Measurements from ENCODE around the gene SH2D7. TPM values are rescaled to one million over a fixed set of nuclear protein-coding genes. Genes with fewer than 3 reads are reported as not detected.

Gene SH2D7
- total and polyA plus RNA-seq, 5 donors, result 0.02 TPM; not detected in 4

DNA sequence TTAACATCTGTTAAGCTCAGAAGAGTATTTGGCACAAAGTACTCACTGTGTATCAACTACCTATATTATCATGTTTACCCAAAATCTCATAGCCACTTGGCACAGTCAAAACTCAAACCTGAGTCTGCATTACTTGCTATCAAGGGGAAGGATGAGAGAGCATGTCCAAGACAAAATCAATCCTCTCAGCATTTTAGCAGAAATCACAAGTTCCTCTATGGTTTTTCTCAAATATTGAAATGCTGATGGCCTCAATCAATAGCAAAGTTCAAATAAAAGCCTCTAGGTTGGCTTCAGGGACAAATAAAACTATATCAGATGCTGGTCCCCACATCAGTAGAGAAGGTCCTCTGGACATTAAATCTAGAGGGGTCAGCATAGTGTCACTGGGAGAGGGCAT lies 29.1 kb upstream of the SH2D7 start:
- Histone ChIP-seq H3K27me3 (ENCODE audit: control insufficient read depth, insufficient read depth) (no peaks in the 10 kb centered on the region), H3K27ac (ENCODE audit: low read length) (peak overlapping the region; percentile 57), H3K4me3 (ENCODE audit: low read length) (no peak overlapping the region), H3K9me3 (ENCODE audit: control insufficient read depth, low read length) (no peaks in the 10 kb centered on the region), H3K4me1 (ENCODE audit: control insufficient read depth, insufficient read depth, low read length) (peaks cover 24% of the 10 kb centered on the region)
- ATAC-seq (no peak), DNase-seq (no peak)
- intact Hi-C loops (cut with DNase I), result no loop called here

DNA sequence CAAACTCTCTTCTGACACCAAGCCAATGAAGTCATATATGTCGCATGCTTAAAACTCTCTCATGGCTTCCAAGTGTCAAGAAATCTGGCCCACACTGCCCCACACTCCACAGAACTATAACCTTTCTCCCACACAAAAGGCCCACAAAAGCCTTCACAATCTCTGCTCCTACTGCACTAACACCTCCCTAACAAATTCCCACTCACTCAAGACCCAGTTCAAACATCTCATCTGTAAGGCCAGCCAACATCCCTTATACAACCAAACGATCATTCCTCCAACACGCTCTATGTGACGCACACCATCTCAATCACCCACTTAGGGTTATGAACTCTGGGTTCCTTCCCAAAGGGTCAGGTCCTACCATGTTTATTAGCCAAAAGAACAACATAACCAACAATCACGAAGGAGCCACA lies 28.4 kb upstream of the SH2D7 start:
- no peak for DNase-seq
- Histone ChIP-seq H3K4me3 (ENCODE audit: low read length) (no peak overlapping the region), H3K9me3 (ENCODE audit: control insufficient read depth, low read length) (no peaks in the 10 kb centered on the region), H3K27ac (ENCODE audit: low read length) (peak overlapping the region; percentile 57), H3K4me1 (ENCODE audit: control insufficient read depth, insufficient read depth, low read length) (peaks cover 30% of the 10 kb centered on the region), H3K27me3 (ENCODE audit: control insufficient read depth, insufficient read depth) (no peaks in the 10 kb centered on the region)
- ATAC-seq, result peak in 1 of 2 donors; percentile 6
- intact Hi-C loops (cut with DNase I), result no loop called here
- WGBS, result 59% methylated on average over 5 of the region's 5 CpGs

DNA sequence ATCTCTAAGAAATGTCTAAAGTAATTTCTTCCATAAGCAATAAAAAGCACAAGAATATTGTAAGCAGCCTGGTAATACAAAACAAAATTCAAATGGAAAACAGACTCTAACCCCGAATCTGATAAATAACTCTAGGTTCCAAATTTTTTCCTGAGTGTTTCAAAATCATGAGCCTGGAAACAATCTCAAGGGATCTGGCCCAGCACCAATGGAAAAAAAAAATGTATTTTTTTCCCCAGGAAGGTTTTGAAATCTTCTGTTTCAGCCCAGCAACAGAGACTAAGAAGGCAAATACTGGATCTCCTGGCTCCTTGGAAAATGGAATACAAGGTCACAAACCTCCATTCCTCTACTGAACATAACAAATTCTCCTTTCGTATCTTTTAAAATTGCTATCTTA lies 27.8 kb upstream of the SH2D7 start:
- 44% methylated on average over 2 of the region's 2 CpGs for WGBS
- no peak overlapping the region for H3K4me3 ChIP-seq (ENCODE audit: low read length)

DNA sequence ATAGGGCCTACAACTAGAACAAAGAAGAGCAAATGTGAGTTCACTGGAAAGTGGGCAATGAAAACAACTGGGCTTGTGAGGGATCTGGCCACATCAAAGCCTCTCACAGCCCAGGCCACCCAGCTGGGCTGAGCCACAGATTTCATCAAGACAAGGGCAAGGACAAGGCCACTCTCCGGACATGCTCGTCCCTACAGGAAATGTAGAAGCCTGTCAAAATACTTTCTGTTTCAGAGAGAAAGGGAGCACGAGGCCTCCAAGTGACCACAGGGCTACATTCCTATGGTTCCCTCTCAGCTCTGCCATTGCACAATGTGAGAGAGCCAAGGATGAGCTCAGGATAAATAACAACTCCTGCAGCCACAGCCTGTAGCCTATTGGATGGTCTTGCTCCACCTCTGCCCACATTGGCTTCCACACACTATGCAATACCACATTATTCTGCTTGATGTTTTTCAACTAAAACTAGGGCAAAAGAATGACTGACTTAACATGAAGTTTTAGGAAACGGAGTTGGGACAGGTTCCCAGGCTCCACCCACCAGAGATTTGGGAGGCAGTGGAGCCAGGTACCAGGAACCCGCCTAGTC lies 27.0 kb upstream of the SH2D7 start:
- DNase-seq (peak; percentile 63 to 87 (median 72)), ATAC-seq (peak; percentile 89)
- no peak overlapping the region for H3K4me3 ChIP-seq (ENCODE audit: low read length)
- peak overlapping the region; percentile 98 for H3K27ac ChIP-seq (ENCODE audit: low read length)
- peaks cover 34% of the 10 kb centered on the region for H3K4me1 ChIP-seq (ENCODE audit: control insufficient read depth, insufficient read depth, low read length)
- WGBS, result 36% methylated on average over 5 of the region's 5 CpGs
- no peaks in the 10 kb centered on the region for H3K9me3 ChIP-seq (ENCODE audit: control insufficient read depth, low read length)
- no peaks in the 10 kb centered on the region for H3K27me3 ChIP-seq (ENCODE audit: control insufficient read depth, insufficient read depth)
- intact Hi-C loops (cut with DNase I), result no loop called here

More for the DNA sequence above, 27.8 kb upstream of the SH2D7 start:
- no peaks in the 10 kb centered on the region for H3K9me3 ChIP-seq (ENCODE audit: control insufficient read depth, low read length)
- H3K27me3 ChIP-seq (ENCODE audit: control insufficient read depth, insufficient read depth), result no peaks in the 10 kb centered on the region
- no peak overlapping the region for H3K27ac ChIP-seq (ENCODE audit: low read length)
- DNase-seq, result no peak
- ATAC-seq, result peak; percentile 39
- intact Hi-C loops (cut with DNase I), result no loop called here
- peaks cover 31% of the 10 kb centered on the region for H3K4me1 ChIP-seq (ENCODE audit: control insufficient read depth, insufficient read depth, low read length)

DNA sequence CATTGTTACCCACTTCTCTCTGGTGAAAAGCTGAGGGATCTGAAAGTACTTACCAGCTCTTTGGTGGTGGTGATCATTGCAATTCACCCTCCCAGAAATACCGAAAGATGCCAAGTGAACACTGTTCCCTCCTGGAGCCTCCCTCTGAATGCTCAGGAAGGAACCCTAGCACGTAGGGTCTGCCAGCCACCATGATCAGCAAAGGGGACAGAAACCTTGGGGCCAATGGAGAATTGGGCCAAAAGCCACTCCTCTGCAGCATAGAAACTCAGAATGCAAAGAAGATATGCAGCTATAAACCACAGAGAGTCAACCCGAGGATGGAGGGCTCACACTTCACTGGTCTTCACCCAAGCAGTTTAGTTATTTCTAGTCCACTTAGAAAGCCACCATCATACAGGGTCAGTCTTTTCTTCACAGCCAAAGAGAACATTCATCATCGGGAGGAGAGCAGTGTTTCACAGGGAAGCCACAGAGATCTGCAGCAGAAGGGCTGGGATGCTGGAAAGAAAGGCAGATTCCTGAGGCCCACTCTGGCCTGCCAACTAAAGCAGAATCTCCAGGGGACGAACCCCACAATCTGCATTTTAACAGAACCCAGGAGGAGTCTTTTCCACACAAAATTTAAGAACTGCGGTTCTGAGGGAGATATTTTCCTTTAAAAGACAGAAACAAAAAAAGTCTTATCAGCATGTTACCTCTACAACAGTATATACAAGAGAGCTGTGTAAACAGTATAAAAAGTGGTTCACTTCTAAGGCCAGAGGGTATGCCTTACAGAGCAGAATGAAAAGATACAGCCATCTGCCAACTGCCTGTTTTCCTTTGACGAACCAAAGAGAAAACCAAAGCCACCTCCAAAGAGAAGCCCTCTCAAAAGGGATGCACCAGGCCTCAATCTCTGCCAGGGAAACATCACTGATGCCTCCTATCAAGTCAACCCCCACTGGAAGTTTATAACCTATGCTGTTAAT lies 26.1 kb upstream of the SH2D7 start:
- H3K27ac ChIP-seq (ENCODE audit: low read length), result peak overlapping the region; percentile 98
- ATAC-seq (peak in 1 of 2 donors; percentile 11), DNase-seq (no peak)
- WGBS, result 69% methylated on average over 7 of the region's 7 CpGs
- no peaks in the 10 kb centered on the region for H3K27me3 ChIP-seq (ENCODE audit: control insufficient read depth, insufficient read depth)
- H3K9me3 ChIP-seq (ENCODE audit: control insufficient read depth, low read length), result no peaks in the 10 kb centered on the region
- intact Hi-C loops (cut with DNase I), result no loop called here
- peaks cover 34% of the 10 kb centered on the region for H3K4me1 ChIP-seq (ENCODE audit: control insufficient read depth, insufficient read depth, low read length)
- H3K4me3 ChIP-seq (ENCODE audit: low read length), result no peak overlapping the region

DNA sequence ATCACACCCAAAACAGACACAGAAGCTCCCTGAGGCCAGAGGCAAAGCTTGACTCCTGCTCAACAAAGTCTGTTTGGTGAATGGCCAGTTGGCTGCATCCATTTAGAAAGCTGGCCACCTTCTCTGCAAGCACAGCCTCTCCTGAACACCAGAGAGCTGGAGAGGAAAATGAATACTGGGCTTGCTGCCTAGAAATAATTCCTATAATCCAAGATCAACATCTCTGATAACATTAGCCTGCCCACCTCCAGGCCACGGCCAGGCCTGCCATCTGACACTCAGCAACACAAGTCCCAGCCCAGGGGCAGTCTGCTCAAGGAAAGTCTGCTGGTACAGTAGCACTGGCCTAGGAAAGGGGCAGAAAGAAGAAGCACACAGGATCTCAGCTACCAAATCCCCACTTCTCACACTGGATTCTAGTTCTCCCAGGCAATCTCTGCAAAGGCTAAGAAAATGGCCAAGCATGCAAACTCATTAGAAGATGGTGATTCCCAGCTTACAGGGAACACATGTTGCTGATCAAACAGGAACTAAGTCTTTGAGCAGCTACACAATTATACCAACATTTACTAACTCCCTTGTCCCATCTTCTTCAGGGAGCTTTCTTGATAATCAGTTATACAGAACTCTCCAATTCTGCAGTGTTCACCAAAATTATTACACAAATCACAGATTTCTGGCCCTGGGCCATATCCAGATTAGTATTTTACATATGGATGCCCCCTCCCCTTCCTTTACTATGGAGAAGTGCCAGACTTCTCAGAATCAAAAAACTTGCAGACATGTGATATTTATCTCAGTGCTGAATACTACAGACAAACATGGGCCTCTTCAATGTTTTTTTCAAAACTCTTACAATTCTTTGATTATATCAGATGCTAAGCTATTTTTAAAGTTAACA lies 24.8 kb upstream of the SH2D7 start:
- intact Hi-C loops (cut with DNase I), result no loop called here
- no peak for DNase-seq
- ATAC-seq, result no peak
- WGBS, result 26% methylated on average over 1 of the region's 1 CpG
- Histone ChIP-seq H3K9me3 (ENCODE audit: control insufficient read depth, low read length) (no peaks in the 10 kb centered on the region), H3K27me3 (ENCODE audit: control insufficient read depth, insufficient read depth) (no peaks in the 10 kb centered on the region), H3K4me3 (ENCODE audit: low read length) (no peak overlapping the region), H3K27ac (ENCODE audit: low read length) (peak overlapping the region; percentile 43), H3K4me1 (ENCODE audit: control insufficient read depth, insufficient read depth, low read length) (peaks cover 37% of the 10 kb centered on the region)

DNA sequence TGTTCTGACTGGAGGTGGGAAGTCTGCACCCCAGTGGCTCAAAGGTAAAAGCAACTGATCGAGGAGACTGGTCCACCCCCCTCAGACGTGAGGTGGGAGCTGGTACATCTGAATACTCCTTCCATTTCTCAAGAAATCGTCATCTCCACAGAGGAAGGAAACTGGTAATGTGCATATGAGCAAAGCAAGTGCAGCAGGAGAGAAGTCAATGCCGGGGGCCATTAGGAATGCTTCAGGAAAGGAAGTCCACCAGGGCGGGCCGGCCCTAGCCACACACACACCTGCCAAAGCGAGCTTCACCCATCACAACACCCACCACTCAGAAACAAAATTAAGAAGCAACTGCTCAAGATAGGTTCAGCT lies 23.3 kb upstream of the SH2D7 start:
- no peaks in the 10 kb centered on the region for H3K9me3 ChIP-seq (ENCODE audit: control insufficient read depth, low read length)
- no peaks in the 10 kb centered on the region for H3K27me3 ChIP-seq (ENCODE audit: control insufficient read depth, insufficient read depth)
- no peak for DNase-seq
- H3K4me1 ChIP-seq (ENCODE audit: control insufficient read depth, insufficient read depth, low read length), result peaks cover 34% of the 10 kb centered on the region
- H3K4me3 ChIP-seq (ENCODE audit: low read length), result no peak overlapping the region
- WGBS, result 62% methylated on average over 7 of the region's 7 CpGs
- intact Hi-C loops (cut with DNase I), result no loop called here
- ATAC-seq, result no peak
- peak overlapping the region; percentile 58 for H3K27ac ChIP-seq (ENCODE audit: low read length)

DNA sequence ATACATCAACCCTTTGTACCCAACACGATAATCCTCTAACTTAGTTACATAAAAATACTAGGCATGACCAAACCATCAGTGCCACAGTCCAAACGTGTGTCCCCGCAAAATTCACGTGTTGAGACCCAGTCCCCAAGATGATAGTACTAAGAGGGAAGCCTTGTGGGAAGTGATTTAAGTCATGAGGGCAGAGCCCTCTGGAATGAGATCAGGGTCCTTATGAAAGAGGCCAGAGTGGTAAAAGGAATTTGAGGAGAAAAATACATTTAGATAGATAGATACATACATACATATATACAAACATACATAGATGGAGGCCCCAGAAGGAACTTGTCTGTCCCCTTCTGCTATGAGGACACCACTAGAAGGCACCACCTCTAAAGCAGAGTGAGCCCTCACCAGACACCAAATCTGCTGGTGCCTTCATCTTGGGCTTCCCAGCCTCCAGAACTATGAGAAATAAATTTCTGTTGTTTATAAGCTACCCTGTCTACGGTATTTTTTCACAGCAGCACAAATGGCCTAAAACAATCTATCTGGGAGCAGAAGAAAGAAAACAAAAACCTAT lies 22.8 kb upstream of the SH2D7 start:
- 74% methylated on average over 5 of the region's 5 CpGs for WGBS
- intact Hi-C loops (cut with DNase I), result no loop called here
- Histone ChIP-seq H3K9me3 (ENCODE audit: control insufficient read depth, low read length) (no peaks in the 10 kb centered on the region), H3K4me1 (ENCODE audit: control insufficient read depth, insufficient read depth, low read length) (peaks cover 34% of the 10 kb centered on the region), H3K27me3 (ENCODE audit: control insufficient read depth, insufficient read depth) (no peaks in the 10 kb centered on the region), H3K4me3 (ENCODE audit: low read length) (no peak overlapping the region), H3K27ac (ENCODE audit: low read length) (peak overlapping the region; percentile 53)
- ATAC-seq (no peak), DNase-seq (no peak)

DNA sequence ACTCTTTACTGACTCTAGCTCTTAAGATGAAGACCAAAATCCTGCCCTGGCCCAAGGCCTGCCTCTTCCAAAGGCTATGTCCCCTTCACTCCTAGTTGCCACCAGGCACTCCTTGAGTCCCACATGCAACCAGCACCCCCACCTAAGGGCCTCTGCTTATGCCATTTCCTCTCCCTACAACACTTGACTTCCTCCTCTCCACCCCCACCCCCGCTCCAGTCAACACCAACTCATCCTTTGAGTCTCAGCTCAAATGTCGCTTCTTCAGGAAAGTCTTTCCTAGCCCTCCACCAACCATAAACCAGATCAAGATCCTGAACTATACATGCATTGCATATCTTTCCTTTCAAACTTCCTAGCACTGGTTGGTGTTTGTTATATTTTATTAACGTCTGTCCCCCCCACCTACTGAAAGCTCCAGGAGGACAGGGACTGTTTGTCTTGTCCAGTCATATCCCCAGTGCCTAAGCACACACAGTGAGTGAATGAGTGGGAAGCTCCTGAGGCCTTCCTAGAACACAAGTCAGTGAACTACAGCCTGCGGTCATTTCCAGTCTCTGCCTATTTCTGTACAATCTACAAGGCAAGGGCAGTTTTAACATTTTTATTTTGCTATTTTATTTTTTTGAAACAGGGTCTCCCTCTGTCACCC lies 22.2 kb upstream of the SH2D7 start:
- Histone ChIP-seq H3K9me3 (ENCODE audit: control insufficient read depth, low read length) (no peaks in the 10 kb centered on the region), H3K27ac (ENCODE audit: low read length) (peak overlapping the region; percentile 42), H3K4me1 (ENCODE audit: control insufficient read depth, insufficient read depth, low read length) (peaks cover 34% of the 10 kb centered on the region), H3K27me3 (ENCODE audit: control insufficient read depth, insufficient read depth) (no peaks in the 10 kb centered on the region), H3K4me3 (ENCODE audit: low read length) (no peak overlapping the region)
- WGBS, result 71% methylated on average over 4 of the region's 4 CpGs
- intact Hi-C loops (cut with DNase I), result no loop called here
- DNase-seq (peak in 1 of 3 donors; percentile 61), ATAC-seq (no peak)

DNA sequence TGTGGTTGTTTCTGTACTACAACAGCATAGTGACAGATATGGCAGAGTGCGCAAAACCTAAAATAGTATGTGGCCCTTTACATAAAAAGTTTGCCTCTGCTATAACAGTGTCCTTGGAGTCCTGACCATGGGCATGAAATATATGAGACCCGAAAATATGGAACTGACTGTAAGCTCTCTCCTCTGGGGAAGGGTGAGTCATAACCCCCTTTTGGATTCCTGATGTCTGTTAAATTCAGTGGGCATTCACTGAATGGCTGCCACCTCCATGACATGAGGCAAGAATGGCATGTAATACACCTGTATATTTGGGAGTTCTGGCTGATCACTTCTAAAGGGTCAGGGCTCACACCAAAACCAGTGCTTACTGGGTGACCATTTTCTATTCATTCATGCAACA lies 21.0 kb upstream of the SH2D7 start:
- H3K27me3 ChIP-seq (ENCODE audit: control insufficient read depth, insufficient read depth), result no peaks in the 10 kb centered on the region
- H3K4me1 ChIP-seq (ENCODE audit: control insufficient read depth, insufficient read depth, low read length), result peaks cover 29% of the 10 kb centered on the region
- no peak overlapping the region for H3K4me3 ChIP-seq (ENCODE audit: low read length)
- H3K27ac ChIP-seq (ENCODE audit: low read length), result no peak overlapping the region
- 56% methylated on average over 2 of the region's 2 CpGs for WGBS
- intact Hi-C loops (cut with DNase I), result no loop called here
- ATAC-seq (no peak), DNase-seq (no peak)
- no peaks in the 10 kb centered on the region for H3K9me3 ChIP-seq (ENCODE audit: control insufficient read depth, low read length)

All from right cardiac atrium (tissue), 5 donors.